ENCODE data around the gene HERPUD1. TPM values are rescaled to one million over a fixed set of nuclear protein-coding genes. Genes with fewer than 3 reads are reported as not detected.

The HERPUD1 gene
- total and polyA plus RNA-seq, 2 of the 13 experiments (the other 11 are each of a cell fraction or from before 2014, with no cell fraction given): 96.2 to 323 TPM

DNA sequence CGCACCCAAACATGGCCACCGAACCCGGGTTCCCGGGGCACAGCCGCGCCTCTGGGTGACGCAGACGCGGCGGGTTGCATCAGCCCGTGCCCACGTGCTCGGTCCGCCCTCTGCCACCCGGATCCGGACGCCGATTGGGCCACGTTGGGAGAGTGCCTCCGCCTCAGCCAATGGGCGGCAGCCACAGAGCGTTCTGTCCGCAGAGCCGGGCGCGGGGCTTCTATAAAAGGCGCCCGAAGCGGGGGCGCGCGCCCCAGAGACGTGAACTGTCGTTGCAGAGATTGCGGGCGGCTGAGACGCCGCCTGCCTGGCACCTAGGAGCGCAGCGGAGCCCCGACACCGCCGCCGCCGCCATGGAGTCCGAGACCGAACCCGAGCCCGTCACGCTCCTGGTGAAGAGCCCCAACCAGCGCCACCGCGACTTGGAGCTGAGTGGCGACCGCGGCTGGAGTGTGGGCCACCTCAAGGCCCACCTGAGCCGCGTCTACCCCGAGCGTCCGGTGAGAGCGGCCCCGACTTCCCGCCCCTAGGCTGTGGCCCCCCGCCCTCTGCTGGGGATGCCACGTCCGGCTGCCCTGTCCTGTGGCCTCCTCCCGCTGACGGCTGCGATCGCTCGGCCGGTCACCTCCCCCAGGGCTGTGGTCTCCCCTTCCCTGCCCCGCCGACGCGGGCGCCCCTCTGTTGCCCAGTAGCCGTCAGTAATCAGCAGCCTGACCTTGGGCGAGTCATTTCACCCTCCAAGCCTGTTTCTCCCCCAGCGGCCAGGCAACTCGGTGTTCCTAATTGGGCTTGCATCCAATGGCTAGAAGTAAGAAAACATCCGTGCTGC lies at the start of gene HERPUD1 (continued):
- TF ChIP-seq, protein P1, sequence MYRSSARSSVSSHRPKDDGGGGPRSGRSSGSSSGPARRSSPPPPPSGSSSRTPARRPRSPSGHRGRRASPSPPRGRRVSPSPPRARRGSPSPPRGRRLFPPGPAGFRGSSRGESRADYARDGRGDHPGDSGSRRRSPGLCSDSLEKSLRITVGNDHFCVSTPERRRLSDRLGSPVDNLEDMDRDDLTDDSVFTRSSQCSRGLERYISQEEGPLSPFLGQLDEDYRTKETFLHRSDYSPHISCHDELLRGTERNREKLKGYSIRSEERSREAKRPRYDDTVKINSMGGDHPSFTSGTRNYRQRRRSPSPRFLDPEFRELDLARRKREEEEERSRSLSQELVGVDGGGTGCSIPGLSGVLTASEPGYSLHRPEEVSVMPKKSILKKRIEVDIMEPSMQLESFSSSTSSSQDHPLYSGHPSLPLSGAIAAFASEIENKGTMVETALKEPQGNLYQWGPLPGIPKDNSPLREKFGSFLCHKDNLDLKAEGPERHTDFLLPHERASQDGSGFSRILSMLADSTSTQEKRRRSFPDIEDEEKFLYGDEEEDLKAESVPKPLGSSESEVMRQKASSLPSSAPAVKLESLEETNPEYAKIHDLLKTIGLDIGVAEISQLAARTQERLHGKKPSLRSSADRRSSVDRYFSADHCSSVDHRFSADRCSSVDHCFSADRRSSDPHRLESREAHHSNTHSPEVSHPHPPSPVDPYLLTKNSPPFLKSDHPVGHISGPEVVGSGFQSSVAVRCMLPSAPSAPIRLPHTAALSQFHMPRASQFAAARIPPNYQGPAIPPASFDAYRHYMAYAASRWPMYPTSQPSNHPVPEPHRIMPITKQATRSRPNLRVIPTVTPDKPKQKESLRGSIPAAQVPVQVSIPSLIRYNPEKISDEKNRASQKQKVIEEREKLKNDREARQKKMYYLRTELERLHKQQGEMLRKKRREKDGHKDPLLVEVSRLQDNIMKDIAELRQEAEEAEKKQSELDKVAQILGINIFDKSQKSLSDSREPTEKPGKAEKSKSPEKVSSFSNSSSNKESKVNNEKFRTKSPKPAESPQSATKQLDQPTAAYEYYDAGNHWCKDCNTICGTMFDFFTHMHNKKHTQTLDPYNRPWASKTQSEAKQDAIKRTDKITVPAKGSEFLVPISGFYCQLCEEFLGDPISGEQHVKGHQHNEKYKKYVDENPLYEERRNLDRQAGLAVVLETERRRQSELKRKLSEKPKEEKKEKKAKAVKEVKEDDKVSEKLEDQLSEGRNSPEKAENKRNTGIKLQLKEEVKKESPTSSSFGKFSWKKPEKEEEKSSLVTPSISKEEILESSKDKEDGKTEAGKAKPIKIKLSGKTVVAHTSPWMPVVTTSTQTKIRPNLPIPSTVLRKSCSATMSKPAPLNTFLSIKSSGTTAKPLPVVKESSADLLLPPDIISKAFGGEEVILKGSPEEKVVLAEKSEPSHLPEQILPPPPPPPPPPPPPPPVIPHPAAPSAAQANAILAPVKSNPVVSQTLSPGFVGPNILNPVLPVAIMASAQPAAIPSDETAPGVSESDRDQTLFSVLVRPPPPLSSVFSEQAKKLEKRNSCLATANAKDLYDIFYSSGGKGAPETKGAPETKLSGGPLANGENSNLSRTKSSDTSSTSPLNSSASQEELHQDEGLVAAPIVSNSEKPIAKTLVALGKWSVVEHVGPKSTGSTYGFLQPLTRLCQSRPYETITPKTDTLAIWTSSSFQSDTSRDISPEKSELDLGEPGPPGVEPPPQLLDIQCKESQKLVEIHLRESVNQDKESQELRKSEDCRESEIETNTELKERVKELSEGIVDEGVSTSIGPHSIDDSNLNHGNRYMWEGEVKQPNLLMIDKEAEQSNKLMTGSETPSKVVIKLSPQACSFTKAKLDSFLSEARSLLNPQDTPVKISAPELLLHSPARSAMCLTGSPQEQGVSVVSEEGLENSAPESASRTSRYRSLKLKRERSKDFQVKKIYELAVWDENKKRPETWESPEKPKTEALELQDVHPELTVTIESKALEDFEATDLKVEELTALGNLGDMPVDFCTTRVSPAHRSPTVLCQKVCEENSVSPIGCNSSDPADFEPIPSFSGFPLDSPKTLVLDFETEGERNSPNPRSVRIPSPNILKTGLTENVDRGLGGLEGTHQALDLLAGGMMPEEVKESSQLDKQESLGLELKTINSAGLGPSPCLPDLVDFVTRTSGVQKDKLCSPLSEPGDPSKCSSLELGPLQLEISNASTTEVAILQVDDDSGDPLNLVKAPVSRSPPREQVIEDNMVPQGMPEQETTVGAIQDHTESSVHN (CRISPR knock-in tag; IDR thresholded peaks at IDR 0.05): no peak; the same call in 1 of the 2 replicates
- no peak for TF ChIP-seq ATM (IDR thresholded peaks at IDR 0.05; ENCODE audit: borderline replicate concordance)
- TF ChIP-seq ZNF235 (CRISPR knock-in tag; IDR thresholded peaks at IDR 0.05; ENCODE audit: borderline replicate concordance): peak; percentile 94; the same call in 1 of the 2 replicates
- TF ChIP-seq, protein P2, sequence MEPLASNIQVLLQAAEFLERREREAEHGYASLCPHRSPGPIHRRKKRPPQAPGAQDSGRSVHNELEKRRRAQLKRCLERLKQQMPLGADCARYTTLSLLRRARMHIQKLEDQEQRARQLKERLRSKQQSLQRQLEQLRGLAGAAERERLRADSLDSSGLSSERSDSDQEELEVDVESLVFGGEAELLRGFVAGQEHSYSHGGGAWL (CRISPR knock-in tag; IDR thresholded peaks at IDR 0.05): peak; percentile 94
- TF ChIP-seq ZNF768 (CRISPR knock-in tag; IDR thresholded peaks at IDR 0.05): peak; percentile 83
- TF ChIP-seq, protein P3, sequence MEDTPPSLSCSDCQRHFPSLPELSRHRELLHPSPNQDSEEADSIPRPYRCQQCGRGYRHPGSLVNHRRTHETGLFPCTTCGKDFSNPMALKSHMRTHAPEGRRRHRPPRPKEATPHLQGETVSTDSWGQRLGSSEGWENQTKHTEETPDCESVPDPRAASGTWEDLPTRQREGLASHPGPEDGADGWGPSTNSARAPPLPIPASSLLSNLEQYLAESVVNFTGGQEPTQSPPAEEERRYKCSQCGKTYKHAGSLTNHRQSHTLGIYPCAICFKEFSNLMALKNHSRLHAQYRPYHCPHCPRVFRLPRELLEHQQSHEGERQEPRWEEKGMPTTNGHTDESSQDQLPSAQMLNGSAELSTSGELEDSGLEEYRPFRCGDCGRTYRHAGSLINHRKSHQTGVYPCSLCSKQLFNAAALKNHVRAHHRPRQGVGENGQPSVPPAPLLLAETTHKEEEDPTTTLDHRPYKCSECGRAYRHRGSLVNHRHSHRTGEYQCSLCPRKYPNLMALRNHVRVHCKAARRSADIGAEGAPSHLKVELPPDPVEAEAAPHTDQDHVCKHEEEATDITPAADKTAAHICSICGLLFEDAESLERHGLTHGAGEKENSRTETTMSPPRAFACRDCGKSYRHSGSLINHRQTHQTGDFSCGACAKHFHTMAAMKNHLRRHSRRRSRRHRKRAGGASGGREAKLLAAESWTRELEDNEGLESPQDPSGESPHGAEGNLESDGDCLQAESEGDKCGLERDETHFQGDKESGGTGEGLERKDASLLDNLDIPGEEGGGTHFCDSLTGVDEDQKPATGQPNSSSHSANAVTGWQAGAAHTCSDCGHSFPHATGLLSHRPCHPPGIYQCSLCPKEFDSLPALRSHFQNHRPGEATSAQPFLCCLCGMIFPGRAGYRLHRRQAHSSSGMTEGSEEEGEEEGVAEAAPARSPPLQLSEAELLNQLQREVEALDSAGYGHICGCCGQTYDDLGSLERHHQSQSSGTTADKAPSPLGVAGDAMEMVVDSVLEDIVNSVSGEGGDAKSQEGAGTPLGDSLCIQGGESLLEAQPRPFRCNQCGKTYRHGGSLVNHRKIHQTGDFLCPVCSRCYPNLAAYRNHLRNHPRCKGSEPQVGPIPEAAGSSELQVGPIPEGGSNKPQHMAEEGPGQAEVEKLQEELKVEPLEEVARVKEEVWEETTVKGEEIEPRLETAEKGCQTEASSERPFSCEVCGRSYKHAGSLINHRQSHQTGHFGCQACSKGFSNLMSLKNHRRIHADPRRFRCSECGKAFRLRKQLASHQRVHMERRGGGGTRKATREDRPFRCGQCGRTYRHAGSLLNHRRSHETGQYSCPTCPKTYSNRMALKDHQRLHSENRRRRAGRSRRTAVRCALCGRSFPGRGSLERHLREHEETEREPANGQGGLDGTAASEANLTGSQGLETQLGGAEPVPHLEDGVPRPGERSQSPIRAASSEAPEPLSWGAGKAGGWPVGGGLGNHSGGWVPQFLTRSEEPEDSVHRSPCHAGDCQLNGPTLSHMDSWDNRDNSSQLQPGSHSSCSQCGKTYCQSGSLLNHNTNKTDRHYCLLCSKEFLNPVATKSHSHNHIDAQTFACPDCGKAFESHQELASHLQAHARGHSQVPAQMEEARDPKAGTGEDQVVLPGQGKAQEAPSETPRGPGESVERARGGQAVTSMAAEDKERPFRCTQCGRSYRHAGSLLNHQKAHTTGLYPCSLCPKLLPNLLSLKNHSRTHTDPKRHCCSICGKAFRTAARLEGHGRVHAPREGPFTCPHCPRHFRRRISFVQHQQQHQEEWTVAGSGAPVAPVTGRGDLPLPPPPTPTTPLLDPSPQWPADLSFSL (CRISPR knock-in tag; IDR thresholded peaks at IDR 0.05): no peak
- TF ChIP-seq, protein P4, sequence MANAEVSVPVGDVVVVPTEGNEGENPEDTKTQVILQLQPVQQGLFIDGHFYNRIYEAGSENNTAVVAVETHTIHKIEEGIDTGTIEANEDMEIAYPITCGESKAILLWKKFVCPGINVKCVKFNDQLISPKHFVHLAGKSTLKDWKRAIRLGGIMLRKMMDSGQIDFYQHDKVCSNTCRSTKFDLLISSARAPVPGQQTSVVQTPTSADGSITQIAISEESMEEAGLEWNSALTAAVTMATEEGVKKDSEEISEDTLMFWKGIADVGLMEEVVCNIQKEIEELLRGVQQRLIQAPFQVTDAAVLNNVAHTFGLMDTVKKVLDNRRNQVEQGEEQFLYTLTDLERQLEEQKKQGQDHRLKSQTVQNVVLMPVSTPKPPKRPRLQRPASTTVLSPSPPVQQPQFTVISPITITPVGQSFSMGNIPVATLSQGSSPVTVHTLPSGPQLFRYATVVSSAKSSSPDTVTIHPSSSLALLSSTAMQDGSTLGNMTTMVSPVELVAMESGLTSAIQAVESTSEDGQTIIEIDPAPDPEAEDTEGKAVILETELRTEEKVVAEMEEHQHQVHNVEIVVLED (CRISPR knock-in tag; IDR thresholded peaks at IDR 0.05; ENCODE audit: borderline replicate concordance): peak; percentile 93
- peak; percentile 77 for TF ChIP-seq TBL1XR1 (IDR thresholded peaks at IDR 0.05; ENCODE audit: borderline replicate concordance, low read length, partially characterized antibody)
- no peak; the same call in 1 of the 2 replicates for TF ChIP-seq ZNF598 (CRISPR knock-in tag; IDR thresholded peaks at IDR 0.05; ENCODE audit: borderline replicate concordance)
- TF ChIP-seq ZNF451 (CRISPR knock-in tag; IDR thresholded peaks at IDR 0.05): no peak
